Subcutaneous adipose tissue (tissue), 4 donors: ENCODE measurements around the gene OPRM1. TPM values are rescaled to one million over a fixed set of nuclear protein-coding genes. Genes with fewer than 3 reads are reported as not detected.

Experiments
- CTCF ChIP-seq: fragments of 450-650 bp; IDR thresholded peaks from one replicate; pipeline ENCODE4 v1.5.1; 2016; ENCODE audit warnings: low read depth, mild to moderate bottlenecking, control low read depth, antibody characterized with exemption, moderate library complexity
- total RNA-seq, 4 donors: library from RNA; depleted of rRNA; stranded (reverse); fragments of >200 nt; gene quantifications; one replicate each; pipeline ENCODE4 v1.1.0, GENCODE V29; 2016

Gene OPRM1
- total RNA-seq, 4 donors from 2014 or later, result not detected

- no peak for TF ChIP-seq CTCF
Measured at GRCh38 chr6:154164397-154164796, 125.4 kb downstream of the OPRM1 start.

GRCh38 chr6:154165478-154165877 lies 126.4 kb downstream of the OPRM1 start:
- TF ChIP-seq CTCF, result no peak

- TF ChIP-seq CTCF, result no peak
Measured at GRCh38 chr6:154166140-154166539, 127.1 kb downstream of the OPRM1 start.

GRCh38 chr6:154167126-154167525 lies 128.1 kb downstream of the OPRM1 start:
- no peak for TF ChIP-seq CTCF

- no peak for TF ChIP-seq CTCF
Measured at GRCh38 chr6:154169193-154169847, 130.3 kb downstream of the OPRM1 start.

- no peak for TF ChIP-seq CTCF
Measured at GRCh38 chr6:154170106-154170505, 131.1 kb downstream of the OPRM1 start.

GRCh38 chr6:154179434-154179833 lies 140.4 kb downstream of the OPRM1 start:
- TF ChIP-seq CTCF, result no peak
